Adrenal gland (tissue), 5 donors: ENCODE measurements around the gene CTAGE1.

Experiments
- CTCF ChIP-seq, 6 experiments: fragments of 450-650 bp in 4 of 6; fragments of 200-600 bp in 2 of 6; sonication (generic) in 1 of 6; IDR thresholded peaks; 1 replicate in 5 of 6; 2 replicates in 1 of 6; pipeline versions ENCODE4 v1.5.1 to v1.8.0; 2016 to 2021; ENCODE audit warnings: antibody characterized with exemption in 6 of 6, mild to moderate bottlenecking in 2 of 6, moderate library complexity in 1 of 6
- POLR2A ChIP-seq, 2 donors: fragments of 450-650 bp; IDR thresholded peaks; one replicate each; pipeline ENCODE4 v1.6.1; 2017; ENCODE audit warnings: antibody characterized with exemption in 2 of 2, mild to moderate bottlenecking in 2 of 2, moderate library complexity in 1 of 2
- donor health status: DM: no; HTN: no; CAD: no.

GRCh38 chr18:22385718-22386117, 32.0 kb downstream of the CTAGE1 start:
- TF ChIP-seq POLR2A (IDR thresholded peaks at IDR 0.05) (no peak), CTCF (IDR thresholded peaks at IDR 0.05) (no peak)
